Suprapubic skin (tissue), 4 donors: Measurements from ENCODE around the gene SYCP1. TPM values are rescaled to one million over a fixed set of nuclear protein-coding genes. Genes with fewer than 3 reads are reported as not detected.

Experiments used
- DNase-seq, 2 donors: peaks; one replicate each; pipeline ENCODE4 v3.0.0-alpha.2; 2019; ENCODE audit warnings: low spot score in 2 of 2
- H3K27ac ChIP-seq: fragments of 200-600 bp; sonication (generic); one replicate; pipeline ENCODE4 v1.5.1; 2019
- H3K27me3 ChIP-seq: fragments of 200-600 bp; sonication (generic); one replicate; pipeline ENCODE4 v1.5.1; 2019
- H3K36me3 ChIP-seq: fragments of 200-600 bp; sonication (generic); one replicate; pipeline ENCODE4 v1.5.1; 2019
- H3K4me1 ChIP-seq: fragments of 200-600 bp; sonication (generic); one replicate; pipeline ENCODE4 v1.5.1; 2019
- H3K4me3 ChIP-seq: fragments of 200-600 bp; sonication (generic); one replicate; pipeline ENCODE4 v1.5.1; 2019; ENCODE audit warnings: mild to moderate bottlenecking
- H3K9me3 ChIP-seq: fragments of 200-600 bp; sonication (generic); one replicate; pipeline ENCODE4 v1.5.1; 2019
- CTCF ChIP-seq, 2 donors: fragments of 200-600 bp in 1 of 2; fragments of 450-650 bp in 1 of 2; sonication (generic) in 1 of 2; IDR thresholded peaks; one replicate each; pipeline ENCODE4 v1.5.1; 2016 to 2019; ENCODE audit warnings: antibody characterized with exemption in 2 of 2, mild to moderate bottlenecking in 1 of 2, moderate library complexity in 1 of 2
- EP300 ChIP-seq: sonication (generic); formaldehyde crosslinking; IDR thresholded peaks from one replicate; pipeline ENCODE4 v1.6.1; 2017; ENCODE audit warnings: antibody characterized with exemption
- POLR2A ChIP-seq, 2 donors: fragments of 450-650 bp; IDR thresholded peaks; one replicate each; pipeline ENCODE4 v1.6.1; 2017; ENCODE audit warnings: antibody characterized with exemption in 2 of 2, mild to moderate bottlenecking in 2 of 2, moderate library complexity in 2 of 2
- POLR2AphosphoS5 ChIP-seq, 3 donors: sonication (generic); formaldehyde crosslinking; IDR thresholded peaks; one replicate each; pipeline ENCODE4 v1.6.1; 2017; ENCODE audit warnings: antibody characterized with exemption in 3 of 3
- WGBS: methylation state at CpG from one replicate; pipeline ENCODE4 v1.1.5; 2018; 5-methylcytosine and 5-hydroxymethylcytosine counted together
- total RNA-seq, 4 donors: library from RNA; depleted of rRNA; stranded (reverse); fragments of >200 nt; gene quantifications; one replicate each; pipeline ENCODE4 v1.1.0, GENCODE V29; 2016

Gene SYCP1
- total RNA-seq, 4 donors from 2014 or later = 0.13 TPM; not detected in 3

GRCh38 chr1:114853584-114853983, 1.1 kb upstream of the SYCP1 start:
- no peak for DNase-seq
- Histone ChIP-seq H3K4me1 (no peaks in the 10 kb centered on the region), H3K4me3 (no peak overlapping the region), H3K9me3 (no peaks in the 10 kb centered on the region), H3K27me3 (peaks cover 46% of the 10 kb centered on the region), H3K27ac (no peak overlapping the region), H3K36me3 (no peaks in the 10 kb centered on the region)
- TF ChIP-seq POLR2AphosphoS5 (IDR thresholded peaks at IDR 0.05) (no peak), POLR2A (IDR thresholded peaks at IDR 0.05) (no peak)
- 88% methylated on average over 15 of the region's 15 CpGs for WGBS

- H3K27me3 ChIP-seq = peaks cover 3% of the 10 kb centered on the region
- no peaks in the 10 kb centered on the region for H3K36me3 ChIP-seq
- no peak for DNase-seq
- H3K4me3 ChIP-seq = no peak overlapping the region
- TF ChIP-seq CTCF (IDR thresholded peaks at IDR 0.05) = no peak
- H3K27ac ChIP-seq = no peak overlapping the region
- H3K9me3 ChIP-seq = no peaks in the 10 kb centered on the region
- WGBS = 75% methylated on average over 3 of the region's 3 CpGs
- no peaks in the 10 kb centered on the region for H3K4me1 ChIP-seq
These were observed 6.7 kb downstream of the SYCP1 start for GRCh38 chr1:114861384-114861783.

- Histone ChIP-seq H3K4me3 (no peak overlapping the region), H3K27me3 (peaks cover 17% of the 10 kb centered on the region), H3K9me3 (no peaks in the 10 kb centered on the region), H3K27ac (no peak overlapping the region), H3K36me3 (no peaks in the 10 kb centered on the region), H3K4me1 (no peaks in the 10 kb centered on the region)
- TF ChIP-seq EP300 (no peak), POLR2A (IDR thresholded peaks at IDR 0.05) (no peak), POLR2AphosphoS5 (IDR thresholded peaks at IDR 0.05) (no peak), CTCF (IDR thresholded peaks at IDR 0.05) (no peak)
- WGBS = 72% methylated on average over 5 of the region's 11 CpGs
- DNase-seq = no peak
These were observed 37.7 kb downstream of the SYCP1 start for GRCh38 chr1:114892194-114892918.

- Histone ChIP-seq H3K4me3 (no peak overlapping the region), H3K27me3 (peaks cover 18% of the 10 kb centered on the region), H3K27ac (no peak overlapping the region), H3K9me3 (no peaks in the 10 kb centered on the region), H3K4me1 (no peaks in the 10 kb centered on the region), H3K36me3 (no peaks in the 10 kb centered on the region)
- no peak for DNase-seq
- TF ChIP-seq CTCF (IDR thresholded peaks at IDR 0.05) (no peak), EP300 (no peak), POLR2AphosphoS5 (IDR thresholded peaks at IDR 0.05) (no peak), POLR2A (IDR thresholded peaks at IDR 0.05) (no peak)
- 56% methylated on average over 3 of the region's 3 CpGs for WGBS
These were observed 42.1 kb downstream of the SYCP1 start for GRCh38 chr1:114896795-114897194.

GRCh38 chr1:114901814-114902213, 47.2 kb downstream of the SYCP1 start:
- WGBS = 31% methylated on average over 9 of the region's 9 CpGs
- H3K4me3 ChIP-seq = no peak overlapping the region
- H3K36me3 ChIP-seq = no peaks in the 10 kb centered on the region
- H3K27ac ChIP-seq = no peak overlapping the region
- H3K4me1 ChIP-seq = no peaks in the 10 kb centered on the region
- TF ChIP-seq POLR2AphosphoS5 (IDR thresholded peaks at IDR 0.05) = no peak
- H3K9me3 ChIP-seq = no peaks in the 10 kb centered on the region
- no peak for DNase-seq
- peaks cover 3% of the 10 kb centered on the region for H3K27me3 ChIP-seq

GRCh38 chr1:114902343-114902742, 47.7 kb downstream of the SYCP1 start:
- no peak for TF ChIP-seq CTCF (IDR thresholded peaks at IDR 0.05)
- TF ChIP-seq POLR2A (IDR thresholded peaks at IDR 0.05) = no peak
- no peak for TF ChIP-seq EP300
- no peak for TF ChIP-seq POLR2AphosphoS5 (IDR thresholded peaks at IDR 0.05)
- no peak overlapping the region for H3K4me3 ChIP-seq

More at GRCh38 chr1:114902343-114902742, 47.7 kb downstream of the SYCP1 start:
- no peak for DNase-seq
- Histone ChIP-seq H3K27ac (no peak overlapping the region), H3K9me3 (no peaks in the 10 kb centered on the region), H3K27me3 (peaks cover 3% of the 10 kb centered on the region), H3K4me1 (no peaks in the 10 kb centered on the region), H3K36me3 (no peaks in the 10 kb centered on the region)
- 47% methylated on average over 7 of the region's 7 CpGs for WGBS
